GM19438 (cell line): Measurements from ENCODE around the gene TMEM132E.

Experiments
- ATAC-seq: cut with Tn5 transposase; IDR thresholded peaks from one replicate; pipeline ENCODE4 v1.9.1; 2021; ENCODE audit warnings: low read depth; ENCODE audit not compliant: unreplicated experiment

Gene TMEM132E

DNA sequence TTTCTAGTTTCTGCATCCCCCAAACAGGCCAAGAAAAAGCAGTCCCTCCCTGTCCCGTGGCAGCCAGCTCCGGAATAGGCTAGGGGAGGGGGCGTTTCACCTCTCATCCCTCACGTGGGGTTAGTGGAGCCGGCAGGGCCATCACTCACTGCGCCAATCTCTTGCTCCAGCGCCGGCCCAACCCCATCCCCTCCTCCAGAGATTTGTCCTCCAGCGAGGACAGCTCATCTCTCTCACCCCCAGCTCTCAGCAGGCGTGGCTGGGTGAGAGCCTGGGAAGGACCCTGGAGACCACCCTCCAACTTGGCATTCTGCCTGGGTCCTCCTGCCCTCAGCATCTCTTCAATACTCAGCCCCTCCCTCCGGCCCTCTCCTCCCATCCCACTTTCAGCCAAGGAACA lies 74.1 kb downstream of the TMEM132E start:
- no peak for ATAC-seq

DNA sequence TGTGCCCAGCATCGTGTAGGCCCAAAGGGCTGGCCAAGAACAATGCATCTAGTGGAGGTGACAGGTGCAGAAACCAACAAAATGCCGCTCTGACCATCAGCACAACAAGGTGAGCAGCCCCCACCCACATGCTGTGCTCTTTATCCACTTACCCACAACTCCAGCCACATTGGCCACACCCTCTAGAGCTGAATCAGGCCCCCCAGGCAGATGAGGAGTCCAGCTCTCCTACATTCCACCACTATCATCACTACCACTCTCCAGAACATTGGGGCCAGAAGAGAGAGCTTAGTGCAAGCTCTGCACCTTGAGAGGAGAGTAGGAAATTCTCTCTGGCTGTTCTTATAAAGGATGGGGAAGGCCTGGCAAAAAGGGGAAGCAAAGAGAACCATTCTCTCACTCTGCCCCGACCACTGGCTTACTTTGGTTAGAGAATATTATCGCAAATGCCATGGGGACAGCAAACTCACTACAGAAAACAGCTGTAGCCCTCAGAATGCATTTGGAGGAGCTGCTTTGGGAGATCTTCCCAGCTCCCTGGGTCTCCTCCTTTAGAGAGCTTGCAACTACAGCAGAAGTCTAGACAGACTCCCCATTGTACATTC lies 75.0 kb downstream of the TMEM132E start:
- no peak for ATAC-seq

DNA sequence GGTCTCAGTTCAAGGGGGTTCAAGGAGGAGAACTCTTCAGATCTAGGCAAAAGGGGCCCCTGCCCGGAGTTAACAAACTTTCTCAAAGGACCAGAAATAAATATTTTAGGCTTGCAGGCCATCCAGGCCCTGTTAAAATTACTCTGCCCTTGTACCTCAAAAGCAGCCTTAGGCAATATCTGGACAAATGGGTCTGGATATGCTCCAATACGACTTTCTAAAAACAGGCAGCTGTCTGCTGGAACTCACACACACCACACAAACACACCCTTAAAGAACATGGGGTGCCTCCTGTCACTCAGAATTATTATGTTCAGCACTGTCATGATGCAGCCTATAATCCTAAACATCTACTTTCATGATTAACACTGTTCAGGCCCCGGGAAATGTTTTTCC lies 75.5 kb downstream of the TMEM132E start:
- ATAC-seq: no peak

DNA sequence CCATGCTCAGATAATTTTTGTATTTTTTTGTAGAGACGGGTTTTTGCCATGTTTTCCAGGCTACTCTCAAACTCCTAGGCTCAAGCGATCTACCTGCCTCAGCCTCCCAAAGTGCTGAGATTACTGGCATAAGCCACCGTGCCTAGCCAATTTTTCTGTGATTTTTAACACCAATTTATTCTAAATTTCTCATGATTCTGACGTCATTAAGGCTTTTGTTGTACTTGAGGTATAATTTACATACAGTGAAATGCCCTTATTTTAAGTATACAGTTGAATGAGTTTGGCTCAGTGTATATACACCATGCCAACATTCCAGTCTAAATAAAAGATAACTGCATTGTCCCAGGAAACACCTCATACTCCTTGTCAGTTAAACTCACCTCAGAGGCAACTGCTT lies 77.4 kb downstream of the TMEM132E start:
- ATAC-seq: no peak

DNA sequence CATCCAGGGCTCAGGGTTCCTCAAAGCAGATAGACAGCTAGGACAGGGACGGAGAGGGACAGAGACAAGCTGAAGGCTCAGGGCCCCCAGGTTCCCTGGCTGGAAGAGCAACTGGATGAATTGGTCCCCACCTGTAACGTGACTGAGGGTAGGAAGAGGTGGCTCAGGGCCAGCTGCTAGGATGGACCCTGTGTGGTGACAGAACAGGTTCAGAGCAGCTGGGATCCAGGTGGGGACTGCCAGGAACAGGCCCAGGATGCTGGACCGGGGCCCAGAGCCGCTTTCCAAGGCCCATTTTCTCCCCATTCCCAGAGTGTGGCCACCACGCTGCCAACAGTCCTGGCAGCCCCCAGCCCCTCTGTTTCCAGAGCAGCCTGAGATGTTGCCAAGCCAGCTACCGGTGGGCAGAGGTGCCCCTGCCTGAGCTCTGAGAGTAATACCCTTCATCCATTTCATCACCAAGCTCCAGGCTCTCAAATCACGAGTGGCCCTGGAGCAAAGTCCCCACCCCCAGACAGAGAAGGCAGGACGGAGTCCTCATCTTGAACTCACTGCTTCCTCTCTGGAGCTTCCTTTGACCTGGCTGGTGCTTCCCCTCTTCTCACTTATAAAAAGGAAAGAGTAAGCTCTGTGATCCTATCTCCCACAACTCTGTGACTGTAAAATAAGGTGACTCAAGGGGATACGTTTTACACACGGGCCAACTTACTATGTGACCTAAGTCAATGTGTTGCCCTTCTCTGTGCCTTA lies 79.6 kb downstream of the TMEM132E start:
- ATAC-seq: no peak

DNA sequence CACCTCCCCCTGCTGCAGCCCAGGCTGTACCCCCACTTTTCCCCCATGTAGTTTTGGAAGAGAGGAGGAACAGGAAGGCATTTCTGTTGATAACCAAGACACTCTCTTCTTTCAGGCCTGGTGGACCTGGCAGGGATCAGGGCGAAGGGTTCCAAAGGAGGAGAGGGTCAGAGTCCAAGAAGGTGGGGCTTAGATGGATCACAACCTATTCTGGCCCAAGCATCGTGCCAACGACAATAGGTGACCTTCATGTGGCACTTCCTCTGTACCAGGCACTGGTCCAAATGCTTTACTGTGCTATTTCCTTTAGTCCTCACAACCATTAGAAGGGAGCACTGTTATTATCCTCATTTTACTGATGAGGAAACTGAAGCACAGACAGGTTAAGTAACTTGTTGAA lies 84.3 kb downstream of the TMEM132E start:
- ATAC-seq: no peak

DNA sequence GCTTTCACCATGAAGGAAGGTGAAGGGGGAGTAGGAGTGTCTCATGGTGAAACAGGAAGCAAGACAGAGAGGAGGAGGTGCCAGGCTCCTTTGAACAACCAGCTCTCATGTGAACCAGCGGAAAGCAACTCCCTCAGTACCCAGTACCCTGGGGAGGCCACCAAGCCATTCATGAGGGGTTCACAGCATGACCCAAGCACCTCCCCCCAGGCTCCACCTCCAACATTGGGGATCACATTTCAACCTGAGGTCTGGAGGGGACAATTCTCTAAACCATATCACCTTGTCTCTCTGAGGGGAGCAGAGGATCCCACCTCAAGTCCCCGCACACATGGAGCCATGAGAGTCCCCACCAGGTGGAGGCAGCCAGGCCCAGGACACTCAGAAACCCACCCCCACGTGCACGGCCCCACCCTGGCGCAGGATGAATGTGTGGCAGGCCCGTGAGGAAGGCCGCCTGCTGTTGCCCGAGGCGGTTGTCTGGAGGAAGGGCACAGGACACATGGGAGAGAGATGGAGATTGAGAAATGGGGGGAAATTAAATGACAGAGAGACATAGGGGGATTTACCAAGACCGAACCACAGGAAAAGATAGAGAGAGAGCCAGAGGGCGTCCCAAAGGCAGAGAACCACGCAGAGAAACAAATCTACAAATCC lies 85.9 kb downstream of the TMEM132E start:
- no peak for ATAC-seq

DNA sequence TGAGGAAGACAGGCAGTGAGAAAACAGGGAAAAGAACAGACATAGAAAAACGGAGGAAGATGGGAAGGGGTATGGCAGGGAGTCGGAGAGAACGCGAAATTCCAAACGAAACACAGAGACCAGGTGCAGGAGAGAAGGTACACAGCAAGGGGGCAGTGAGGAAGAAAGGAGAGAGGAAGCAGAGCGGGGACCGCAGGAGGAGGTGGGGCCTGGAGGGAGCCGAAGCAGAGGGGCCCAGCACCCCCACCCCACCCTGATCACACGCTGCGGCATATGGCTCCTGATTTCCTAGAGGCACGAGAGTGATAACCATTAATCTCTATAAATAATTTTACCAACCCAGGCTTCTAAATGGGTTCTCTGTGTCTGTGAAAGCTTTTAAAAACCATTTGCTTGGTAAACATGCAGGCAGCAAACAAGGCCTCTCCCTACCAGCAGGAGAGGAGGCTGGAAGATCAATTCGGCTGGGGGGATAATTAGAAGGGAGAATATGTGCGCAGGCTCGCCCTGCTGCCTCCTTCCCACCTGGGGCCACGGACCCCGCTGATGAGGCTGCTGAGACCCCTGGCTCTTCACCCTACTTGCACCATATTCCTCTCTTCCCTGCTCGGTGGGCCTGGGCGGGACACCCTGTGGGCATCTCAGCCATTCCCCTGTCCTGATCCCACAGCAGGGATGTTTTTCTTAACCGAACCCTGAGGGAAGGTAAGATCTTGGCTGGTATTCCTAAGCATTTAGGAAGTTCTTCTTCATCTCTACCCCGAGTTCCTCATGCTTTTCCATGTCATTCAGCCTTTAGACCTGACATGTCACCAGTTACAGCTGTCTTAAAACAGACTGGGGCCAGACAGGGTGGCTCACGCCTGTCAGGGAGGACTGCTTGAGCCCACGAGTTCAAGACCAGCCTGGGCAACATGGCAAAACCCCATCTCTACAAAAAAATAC lies 86.7 kb downstream of the TMEM132E start:
- ATAC-seq: no peak

DNA sequence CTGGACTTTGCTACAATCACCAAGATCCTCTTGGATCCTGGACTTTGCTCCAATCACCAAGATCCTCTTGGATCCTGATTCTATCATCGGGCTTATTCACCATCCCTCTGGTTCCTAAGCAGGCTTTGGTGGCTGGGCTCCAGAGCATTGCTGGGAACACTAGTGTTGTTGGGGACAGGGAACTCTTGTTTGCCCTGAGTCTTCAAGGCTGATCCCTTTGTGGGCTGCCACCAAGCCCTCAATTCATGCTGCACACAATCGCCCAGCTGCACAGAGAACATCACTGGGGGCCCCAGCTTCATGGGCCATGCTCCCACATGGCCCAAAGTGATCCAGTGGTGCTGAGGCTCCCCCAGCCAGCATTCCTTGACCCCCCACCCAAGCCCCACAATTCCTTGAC lies 88.3 kb downstream of the TMEM132E start:
- ATAC-seq: no peak

DNA sequence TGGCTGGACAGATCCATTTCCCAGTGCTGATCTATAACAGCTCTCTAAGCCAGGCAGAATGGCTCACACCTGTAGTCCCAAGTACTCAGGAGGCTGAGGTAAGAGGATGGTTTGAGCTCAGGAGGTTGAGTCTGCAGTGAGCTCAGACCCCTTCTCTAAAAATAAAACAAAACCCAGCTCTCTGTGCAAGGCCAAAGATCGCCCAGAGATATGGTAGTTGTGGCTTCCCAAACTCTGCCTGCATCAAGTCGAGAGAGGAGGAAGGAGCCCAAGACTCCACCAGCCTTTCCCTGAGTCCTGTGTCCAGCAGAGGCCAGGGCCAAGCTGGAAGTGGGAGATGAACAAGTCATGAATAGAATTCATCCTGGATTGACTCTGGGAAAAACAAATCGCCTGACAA lies 88.8 kb downstream of the TMEM132E start:
- no peak for ATAC-seq

DNA sequence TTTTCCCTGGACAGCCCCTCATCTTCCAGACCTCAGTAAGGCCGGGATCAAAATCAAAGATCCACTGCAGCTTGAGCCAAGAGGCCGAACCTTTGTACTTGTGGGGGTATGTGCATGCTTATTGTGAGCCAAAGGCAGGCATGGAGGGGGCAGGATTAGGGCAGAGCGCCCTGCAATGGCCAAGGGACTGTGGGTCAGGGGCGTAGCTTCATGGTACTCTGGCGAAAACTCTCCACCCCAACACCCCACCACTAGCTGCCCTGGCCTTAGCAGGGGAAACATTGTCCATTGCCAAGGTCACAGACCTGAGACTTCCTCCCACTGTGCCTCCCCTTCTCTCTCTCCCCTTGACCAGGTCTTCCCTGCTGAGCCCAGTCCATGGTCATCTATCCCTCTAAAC lies 90.1 kb downstream of the TMEM132E start:
- ATAC-seq: no peak

DNA sequence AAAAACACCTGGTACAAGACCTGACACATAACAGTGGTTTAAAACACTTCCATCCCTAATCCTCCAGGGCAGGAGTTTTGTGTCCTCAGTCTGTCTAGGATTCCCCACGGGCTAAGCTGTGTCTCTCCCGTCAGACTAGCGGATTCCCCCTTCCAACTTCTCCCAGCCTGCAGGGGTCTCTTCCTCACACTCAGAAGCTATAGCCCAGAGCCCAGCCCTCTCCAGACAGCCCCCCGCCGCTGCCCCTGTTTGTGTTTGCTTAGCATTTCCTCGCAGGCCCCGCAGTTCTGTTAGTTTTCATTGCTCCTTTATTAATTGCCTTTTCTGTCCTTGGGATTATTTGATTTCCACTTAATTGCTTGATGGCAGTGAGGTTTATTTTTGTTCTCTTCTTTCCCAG lies 91.2 kb downstream of the TMEM132E start:
- ATAC-seq: no peak

DNA sequence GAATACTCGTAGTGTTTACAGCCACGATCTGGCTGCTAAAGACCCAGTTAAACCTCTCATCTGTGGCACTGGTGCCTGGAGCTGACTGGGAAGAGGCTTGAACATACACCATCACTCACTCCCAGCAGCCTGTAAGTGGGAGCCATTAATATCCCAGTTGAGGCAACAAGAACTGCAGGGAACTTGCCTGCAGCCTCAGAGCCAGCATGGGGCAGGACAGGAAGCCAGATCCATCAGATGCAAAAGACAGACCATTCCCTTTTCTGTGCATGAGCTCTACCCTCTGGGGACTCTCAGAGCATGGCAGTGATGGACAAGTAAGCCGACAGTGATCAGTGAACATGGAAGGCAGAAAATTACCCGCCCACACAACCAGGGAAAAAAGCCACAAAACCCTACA lies 91.8 kb downstream of the TMEM132E start:
- no peak for ATAC-seq

DNA sequence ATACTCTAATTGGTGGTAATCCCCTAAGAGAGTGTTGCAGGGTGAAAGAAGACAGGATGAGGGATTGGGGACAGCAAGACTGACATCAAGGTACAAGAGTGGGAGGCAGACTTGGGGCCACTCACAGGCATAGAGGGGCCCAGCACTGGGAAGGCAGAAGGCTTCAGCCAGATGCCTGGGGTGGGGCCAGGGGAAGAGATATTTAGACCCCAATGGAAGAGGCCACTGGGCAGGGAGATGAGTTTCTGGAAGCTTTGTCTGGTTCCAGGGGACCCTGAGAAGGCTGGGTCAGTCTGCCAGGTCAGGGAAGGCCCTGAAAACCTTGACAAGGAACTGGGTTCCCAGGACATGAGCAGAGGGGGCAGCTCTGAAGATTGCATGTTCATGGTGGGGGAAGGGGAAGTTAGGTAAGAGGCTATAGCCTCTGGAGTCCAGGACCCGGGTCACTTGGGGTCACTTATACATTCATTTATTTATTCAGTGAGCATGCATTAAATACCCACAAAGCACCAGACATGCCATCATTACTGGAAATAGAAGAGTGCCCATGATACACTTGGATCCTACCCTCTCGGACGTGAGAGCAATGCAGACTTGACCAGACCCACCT lies 92.9 kb downstream of the TMEM132E start:
- no peak for ATAC-seq

DNA sequence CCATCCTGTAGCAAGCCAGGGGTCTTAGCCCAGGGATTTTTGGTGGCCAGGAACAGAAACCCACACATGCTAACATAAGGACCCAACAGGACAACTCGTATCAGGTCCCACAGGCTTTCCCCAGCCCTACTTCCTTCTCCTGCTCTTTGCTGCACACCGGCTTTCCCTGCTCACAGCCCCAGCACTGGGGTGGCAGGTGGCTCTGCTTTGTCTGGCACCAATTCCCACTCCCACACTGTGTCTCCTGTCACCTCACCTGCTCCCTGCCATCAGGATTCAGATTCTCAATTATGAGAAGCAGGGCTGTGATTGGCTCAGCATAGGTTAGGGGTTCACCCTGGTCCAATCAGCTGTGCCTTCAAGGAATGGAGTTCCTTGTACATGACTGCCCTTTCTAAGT lies 94.1 kb downstream of the TMEM132E start:
- ATAC-seq: no peak

DNA sequence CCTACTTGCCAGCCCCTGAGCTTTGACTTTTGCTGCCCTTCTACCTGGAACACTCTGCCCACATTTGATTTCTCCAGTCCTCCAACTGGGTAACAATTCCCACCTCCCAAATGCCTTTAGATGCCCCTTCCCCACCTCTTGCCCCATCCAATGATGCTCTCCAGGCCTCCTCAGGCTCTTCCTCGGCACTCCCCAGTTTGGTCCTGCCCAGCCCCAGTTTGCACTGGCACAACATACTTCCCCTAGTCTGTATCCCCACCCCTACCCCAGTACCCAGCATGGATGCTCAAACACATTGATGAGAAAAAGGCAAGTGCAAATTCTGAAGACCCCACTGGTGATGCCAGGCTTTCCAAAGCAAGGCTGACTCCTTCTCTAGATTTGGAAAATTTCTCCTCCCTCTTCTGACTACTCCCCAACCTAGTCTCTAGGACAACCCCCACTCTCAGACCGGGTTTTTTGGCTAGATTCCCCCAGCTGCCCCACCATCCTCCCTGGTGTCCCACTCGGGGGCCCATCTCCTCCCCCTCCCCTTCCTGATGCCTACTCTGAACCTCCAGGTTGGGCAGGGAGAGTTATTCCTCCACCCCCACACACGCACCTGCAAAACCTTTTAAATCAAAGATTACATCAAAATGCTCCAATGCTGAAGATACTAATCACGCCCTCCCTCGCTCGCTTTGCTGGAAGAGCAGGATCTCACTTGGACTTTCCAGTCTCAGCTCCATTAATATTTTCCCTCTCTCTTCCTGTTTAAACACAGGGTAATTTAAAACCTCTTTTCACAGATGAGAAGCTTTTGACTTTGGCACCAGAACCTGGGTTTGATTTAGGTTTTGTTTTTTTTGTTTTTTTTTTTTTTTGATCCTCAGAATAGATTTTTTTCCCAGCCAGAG lies 94.9 kb downstream of the TMEM132E start:
- no peak for ATAC-seq

DNA sequence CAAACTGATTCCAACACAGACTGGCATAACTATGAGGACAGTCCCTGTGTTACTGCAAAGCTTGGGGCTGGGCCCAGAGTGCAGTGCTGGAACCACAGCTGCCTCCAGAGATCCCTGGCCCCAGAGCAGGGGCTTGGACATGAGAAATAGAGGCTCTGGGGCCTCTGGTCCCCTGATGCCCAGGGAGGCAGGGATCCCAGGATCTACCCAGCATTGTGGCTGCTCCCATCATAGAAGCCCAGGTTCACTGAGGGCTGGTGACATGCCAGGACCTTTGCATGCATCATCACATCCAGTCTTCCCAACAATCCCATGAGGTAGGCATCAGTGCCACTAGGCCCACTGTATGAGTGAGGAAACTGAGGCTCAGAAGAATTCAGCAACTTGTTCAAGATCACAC lies 95.8 kb downstream of the TMEM132E start:
- no peak for ATAC-seq

DNA sequence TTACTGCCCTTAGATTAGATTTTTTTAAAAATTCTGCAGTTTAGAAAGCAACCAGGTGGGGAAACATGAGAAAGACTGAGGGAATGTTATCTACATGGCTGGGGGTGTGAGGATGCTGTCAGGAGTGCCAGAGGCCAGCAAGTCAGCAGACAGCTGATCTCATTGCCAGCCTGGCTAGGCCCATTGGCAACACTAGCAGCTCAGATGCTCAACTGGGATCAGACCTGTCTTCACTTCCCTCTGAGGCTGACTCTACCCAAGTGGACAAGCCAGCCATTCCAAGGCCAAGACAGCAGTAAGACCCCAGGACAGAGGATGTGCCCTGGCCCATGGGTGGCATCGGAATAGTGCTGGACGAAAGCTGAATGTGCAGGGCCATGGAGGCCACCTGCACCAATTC lies 96.2 kb downstream of the TMEM132E start:
- no peak for ATAC-seq

DNA sequence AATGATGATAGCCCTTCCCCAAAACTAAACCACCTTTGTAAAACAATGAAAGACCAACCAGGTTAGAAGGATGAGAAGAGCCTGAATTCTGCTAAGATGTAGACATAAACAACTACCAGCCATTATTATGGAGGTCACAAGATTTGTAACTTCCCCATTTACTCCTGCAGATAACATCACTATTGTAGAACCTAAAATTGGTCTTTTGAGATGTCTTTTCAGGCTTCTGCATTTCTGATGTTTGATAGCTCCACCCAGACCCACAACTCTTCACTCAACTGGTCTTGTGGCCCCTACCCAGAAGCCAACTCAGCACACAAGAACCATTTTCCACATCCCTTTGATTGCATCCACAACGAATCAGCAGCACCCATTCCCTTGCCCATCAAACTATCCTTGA lies 100.8 kb downstream of the TMEM132E start:
- no peak for ATAC-seq

DNA sequence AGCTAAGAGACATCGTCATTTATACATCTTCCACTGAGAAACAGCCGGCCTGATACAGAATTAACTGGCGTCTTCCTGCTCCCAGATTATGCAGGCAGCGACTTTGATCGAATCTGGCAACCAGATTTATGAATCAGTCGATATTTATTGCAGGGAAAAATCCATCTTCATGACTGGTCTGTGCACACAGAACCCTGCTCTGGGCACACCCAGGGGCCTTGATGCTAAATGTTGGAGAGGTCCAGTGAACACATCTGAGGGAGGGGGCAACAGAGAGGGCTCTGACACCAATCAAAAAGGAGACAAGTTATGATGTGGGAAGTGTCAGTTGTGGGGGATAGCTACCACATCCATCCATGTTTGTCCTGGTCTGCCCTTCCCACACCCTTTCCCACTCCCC lies 102.9 kb downstream of the TMEM132E start:
- no peak for ATAC-seq
